Activated CD4-positive, alpha-beta T cell treated with anti-CD3 and anti-CD28 coated beads for 36 hours (primary cell): Measurements from ENCODE around the gene IGSF8. TPM values are rescaled to one million over a fixed set of nuclear protein-coding genes. Genes with fewer than 3 reads are reported as not detected.
"Not testable (repeated sequence)": the region's sequence is repeated elsewhere in the genome, so short reads cannot be mapped to it uniquely, and the experiment has no call there.

ENCODE experiments used
- ATAC-seq: fragments of 200-7000 bp; cut with Tn5 transposase; one replicate; pipeline ENCODE4 v1.10.0; 2021; ENCODE audit warnings: mild to moderate bottlenecking, moderate library complexity
- CTCF ChIA-PET: fragments of 350-600 bp; sonication (Branson Sonifier 250); formaldehyde crosslinking; loops from one replicate; lab custom pipeline; 2021; ENCODE audit warnings: antibody characterized with exemption; lab: Charles Lee
- POLR2A ChIA-PET: fragments of 350-600 bp; sonication (Branson Sonifier 250); formaldehyde crosslinking; loops from one replicate; lab custom pipeline; 2021; ENCODE audit warnings: antibody characterized with exemption, inconsistent platforms; lab: Charles Lee
- DNase-seq: peaks from one replicate; pipeline ENCODE4 v3.0.0-alpha.2; 2020
- H3K27ac Mint-ChIP-seq: one replicate; pipeline ENCODE4 v1.8.0; 2021; ENCODE audit warnings: mixed read lengths
- H3K27me3 Mint-ChIP-seq: one replicate; pipeline ENCODE4 v1.8.0; 2021; ENCODE audit warnings: mixed read lengths
- H3K36me3 Mint-ChIP-seq: one replicate; pipeline ENCODE4 v1.8.0; 2021; ENCODE audit warnings: low read depth, mixed read lengths
- H3K4me1 Mint-ChIP-seq: one replicate; pipeline ENCODE4 v1.8.0; 2021; ENCODE audit warnings: mixed read lengths
- H3K4me3 Mint-ChIP-seq: one replicate; pipeline ENCODE4 v1.8.0; 2021; ENCODE audit warnings: mild to moderate bottlenecking, moderate library complexity, mixed read lengths
- H3K9me3 Mint-ChIP-seq: one replicate; pipeline ENCODE4 v1.8.0; 2021; ENCODE audit warnings: low read depth, mixed read lengths
- intact Hi-C, 2 experiments: fragments of 100-400 bp; cut with DNase I in 1 of 2; cut with micrococcal nuclease in 1 of 2; formaldehyde crosslinking; loops; one replicate each; pipeline versions ENCODE4 v1.14.2 to v1.15.1; 2022 to 2024; cut with DNase I, micrococcal nuclease
- total RNA-seq, 2 experiments: library from RNA; stranded (reverse); gene quantifications; one replicate each; pipeline ENCODE4 v1.2.3, GENCODE V29; 2021

The IGSF8 gene
- total RNA-seq, 2 experiments from 2014 or later, result 29.2 to 33.8 TPM

DNA sequence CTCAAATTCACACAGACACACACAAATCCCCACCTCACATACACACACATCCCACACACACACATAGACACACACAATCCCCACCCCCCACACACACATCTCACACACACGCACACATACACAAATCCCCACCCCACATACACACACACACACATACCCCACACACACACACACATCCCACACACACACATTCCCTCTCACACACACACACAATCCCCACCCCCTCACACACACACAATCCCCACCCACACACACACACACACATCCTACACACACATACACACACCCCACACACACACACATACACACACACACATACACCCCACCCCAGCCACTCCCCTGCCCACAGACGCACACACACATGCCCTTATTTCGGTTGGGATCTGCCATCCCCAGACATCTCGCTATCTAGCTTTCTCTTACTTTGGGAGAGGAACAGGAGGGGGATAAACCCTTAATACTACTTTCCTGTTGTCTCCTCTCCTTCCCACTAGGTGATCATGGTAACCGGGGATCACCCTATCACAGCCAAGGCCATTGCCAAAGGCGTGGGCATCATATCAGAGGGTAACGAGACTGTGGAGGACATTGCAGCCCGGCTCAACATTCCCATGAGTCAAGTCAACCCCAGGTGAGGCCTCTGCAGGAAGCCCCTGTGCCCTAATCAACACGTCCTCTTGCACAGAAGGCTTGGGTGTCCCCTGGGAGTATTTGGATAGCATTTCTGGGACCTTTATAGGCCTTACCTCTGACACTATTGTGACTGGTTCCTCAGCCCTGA lies 35.8 kb upstream of the IGSF8 start:
- H3K4me3 Mint-ChIP-seq, result no peak overlapping the region
- H3K27ac Mint-ChIP-seq, result no peak overlapping the region
- ChIA-PET CTCF (no interaction called here), POLR2A (no interaction called here)
- ATAC-seq (no peak), DNase-seq (no peak)
- no peaks in the 10 kb centered on the region for H3K36me3 Mint-ChIP-seq
- peaks cover 2% of the 10 kb centered on the region for H3K27me3 Mint-ChIP-seq
- no peaks in the 10 kb centered on the region for H3K4me1 Mint-ChIP-seq
- H3K9me3 Mint-ChIP-seq, result no peaks in the 10 kb centered on the region
- intact Hi-C loops, result no loop called here

GRCh38 chr1:160131803-160132565 lies 33.6 kb upstream of the IGSF8 start:
- Mint-ChIP-seq H3K9me3 (no peaks in the 10 kb centered on the region), H3K27ac (no peak overlapping the region), H3K4me3 (no peak overlapping the region), H3K36me3 (no peaks in the 10 kb centered on the region), H3K4me1 (no peaks in the 10 kb centered on the region), H3K27me3 (peaks cover 2% of the 10 kb centered on the region)
- CTCF ChIA-PET, result interaction anchor here (0.7 to 1.1 kb wide), 4 partner anchors 12 to 261 kb away, joined by 3 to 4 read pairs (median 4); no protein-coding TSS in a partner anchor
- intact Hi-C loops, result no loop called here
- DNase-seq (no peak), ATAC-seq (no peak)
- POLR2A ChIA-PET, result interaction anchor here (0.7 kb wide), 1 partner anchor 94 kb away, joined by 3 read pairs; no protein-coding TSS in a partner anchor

DNA sequence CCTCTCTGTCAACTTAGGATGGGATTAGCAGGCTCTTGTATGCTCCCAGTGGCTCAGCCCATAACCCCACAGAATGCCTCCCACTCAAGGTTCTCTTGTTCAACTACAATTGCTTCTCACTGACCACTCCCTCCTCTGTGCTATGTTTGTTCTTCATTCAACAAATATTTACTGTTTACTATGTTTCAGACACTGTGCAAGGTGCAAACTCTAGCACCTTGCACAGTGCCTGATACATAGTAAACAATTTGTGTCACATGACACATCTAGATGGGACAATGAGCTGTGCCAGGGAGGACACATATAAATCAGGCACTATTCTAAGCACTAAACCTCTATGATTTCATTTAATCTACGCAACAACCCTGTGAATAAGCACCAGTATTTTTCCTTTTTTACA lies 32.5 kb upstream of the IGSF8 start:
- Mint-ChIP-seq H3K27me3 (peaks cover 2% of the 10 kb centered on the region), H3K4me3 (no peak overlapping the region), H3K27ac (no peak overlapping the region), H3K36me3 (no peaks in the 10 kb centered on the region), H3K9me3 (no peaks in the 10 kb centered on the region), H3K4me1 (no peaks in the 10 kb centered on the region)
- intact Hi-C loops, result no loop called here
- no peak for ATAC-seq
- POLR2A ChIA-PET, result interaction anchor here (0.7 kb wide), 1 partner anchor 93 kb away, joined by 3 read pairs; no protein-coding TSS in a partner anchor
- no peak for DNase-seq
- CTCF ChIA-PET, result no interaction called here

DNA sequence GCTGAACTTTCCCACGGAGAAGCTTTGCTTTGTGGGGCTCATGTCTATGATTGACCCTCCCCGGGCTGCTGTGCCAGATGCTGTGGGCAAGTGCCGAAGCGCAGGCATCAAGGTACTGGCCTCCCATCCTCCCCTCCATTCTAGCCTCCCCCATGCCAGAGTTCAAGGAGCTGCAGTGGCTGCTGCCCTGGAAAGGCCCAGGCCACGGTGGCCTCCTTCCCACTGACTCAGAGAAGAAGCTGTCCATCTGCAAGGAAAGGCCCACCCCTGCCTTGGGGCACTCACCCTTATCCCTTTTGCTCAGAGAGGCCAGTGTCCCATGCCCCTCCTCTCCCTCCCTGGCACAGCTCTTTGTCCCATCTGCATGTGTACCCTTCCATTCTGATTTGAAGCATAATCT lies 32.1 kb upstream of the IGSF8 start:
- POLR2A ChIA-PET, result no interaction called here
- CTCF ChIA-PET, result interaction anchor here (0.6 kb wide), 1 partner anchor 161 kb away, joined by 4 read pairs; no protein-coding TSS in a partner anchor
- no peaks in the 10 kb centered on the region for H3K9me3 Mint-ChIP-seq
- DNase-seq, result no peak
- no peak for ATAC-seq
- H3K36me3 Mint-ChIP-seq, result no peaks in the 10 kb centered on the region
- peaks cover 2% of the 10 kb centered on the region for H3K27me3 Mint-ChIP-seq
- H3K27ac Mint-ChIP-seq, result no peak overlapping the region
- no peaks in the 10 kb centered on the region for H3K4me1 Mint-ChIP-seq
- no peak overlapping the region for H3K4me3 Mint-ChIP-seq
- intact Hi-C loops, result no loop called here

GRCh38 chr1:160129966-160130365 lies 31.5 kb upstream of the IGSF8 start:
- ATAC-seq (no peak), DNase-seq (no peak)
- intact Hi-C loops, result no loop called here
- ChIA-PET CTCF (interaction anchor here (0.6 kb wide), 1 partner anchor 162 kb away, joined by 4 read pairs; no protein-coding TSS in a partner anchor), POLR2A (no interaction called here)
- H3K27me3 Mint-ChIP-seq, result peaks cover 2% of the 10 kb centered on the region
- H3K27ac Mint-ChIP-seq, result no peak overlapping the region
- H3K4me1 Mint-ChIP-seq, result no peaks in the 10 kb centered on the region
- H3K4me3 Mint-ChIP-seq, result no peak overlapping the region
- H3K9me3 Mint-ChIP-seq, result no peaks in the 10 kb centered on the region
- no peaks in the 10 kb centered on the region for H3K36me3 Mint-ChIP-seq

- intact Hi-C loops, result no loop called here
- DNase-seq (no peak), ATAC-seq (no peak)
- peaks cover 2% of the 10 kb centered on the region for H3K27me3 Mint-ChIP-seq
- no peak overlapping the region for H3K27ac Mint-ChIP-seq
- H3K9me3 Mint-ChIP-seq, result no peaks in the 10 kb centered on the region
- no peaks in the 10 kb centered on the region for H3K4me1 Mint-ChIP-seq
- H3K36me3 Mint-ChIP-seq, result no peaks in the 10 kb centered on the region
- POLR2A ChIA-PET, result no interaction called here
- CTCF ChIA-PET, result no interaction called here
- no peak overlapping the region for H3K4me3 Mint-ChIP-seq
These were observed 31.1 kb upstream of the IGSF8 start for GRCh38 chr1:160129558-160129957.

DNA sequence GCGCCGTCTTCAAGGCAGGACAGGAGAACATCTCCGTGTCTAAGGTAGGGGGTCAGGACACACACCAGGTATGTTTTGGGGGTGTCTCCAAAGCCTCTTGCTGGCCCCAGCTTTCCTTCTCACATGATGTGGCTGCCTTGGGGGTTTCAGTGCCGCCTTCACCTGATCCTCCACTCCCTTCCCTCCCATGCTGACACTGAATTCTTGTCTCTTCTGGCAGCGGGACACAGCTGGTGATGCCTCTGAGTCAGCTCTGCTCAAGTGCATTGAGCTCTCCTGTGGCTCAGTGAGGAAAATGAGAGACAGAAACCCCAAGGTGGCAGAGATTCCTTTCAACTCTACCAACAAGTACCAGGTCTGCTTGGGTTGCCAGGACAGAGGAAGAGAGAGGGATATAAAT lies 30.6 kb upstream of the IGSF8 start:
- Mint-ChIP-seq H3K27me3 (peaks cover 2% of the 10 kb centered on the region), H3K27ac (no peak overlapping the region), H3K4me3 (no peak overlapping the region), H3K36me3 (no peaks in the 10 kb centered on the region), H3K4me1 (no peaks in the 10 kb centered on the region), H3K9me3 (no peaks in the 10 kb centered on the region)
- ATAC-seq (no peak), DNase-seq (no peak)
- intact Hi-C loops, result no loop called here
- ChIA-PET CTCF (interaction anchor here (0.6 kb wide), 2 partner anchors 26 to 543 kb away, joined by 3 read pairs; no protein-coding TSS in a partner anchor), POLR2A (no interaction called here)

DNA sequence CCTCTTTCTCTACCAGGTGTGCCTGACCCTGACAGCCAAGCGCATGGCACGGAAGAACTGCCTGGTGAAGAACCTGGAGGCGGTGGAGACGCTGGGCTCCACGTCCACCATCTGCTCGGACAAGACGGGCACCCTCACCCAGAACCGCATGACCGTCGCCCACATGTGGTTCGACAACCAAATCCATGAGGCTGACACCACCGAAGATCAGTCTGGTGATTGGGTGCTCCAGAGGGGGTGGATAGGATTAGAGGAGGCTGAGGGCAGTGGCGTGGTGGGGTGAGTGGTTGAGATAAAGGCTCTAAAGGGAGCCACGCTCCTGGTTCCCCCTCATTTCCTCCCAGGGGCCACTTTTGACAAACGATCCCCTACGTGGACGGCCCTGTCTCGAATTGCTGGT lies 30.2 kb upstream of the IGSF8 start:
- Mint-ChIP-seq H3K27me3 (peaks cover 2% of the 10 kb centered on the region), H3K27ac (no peak overlapping the region), H3K4me1 (no peaks in the 10 kb centered on the region), H3K36me3 (no peaks in the 10 kb centered on the region), H3K4me3 (no peak overlapping the region), H3K9me3 (no peaks in the 10 kb centered on the region)
- DNase-seq (no peak), ATAC-seq (no peak)
- CTCF ChIA-PET, result interaction anchor here (0.6 to 1.0 kb wide), 3 partner anchors 25 to 544 kb away, joined by 3 to 6 read pairs (median 3); no protein-coding TSS in a partner anchor
- intact Hi-C loops, result no loop called here
- POLR2A ChIA-PET, result no interaction called here

DNA sequence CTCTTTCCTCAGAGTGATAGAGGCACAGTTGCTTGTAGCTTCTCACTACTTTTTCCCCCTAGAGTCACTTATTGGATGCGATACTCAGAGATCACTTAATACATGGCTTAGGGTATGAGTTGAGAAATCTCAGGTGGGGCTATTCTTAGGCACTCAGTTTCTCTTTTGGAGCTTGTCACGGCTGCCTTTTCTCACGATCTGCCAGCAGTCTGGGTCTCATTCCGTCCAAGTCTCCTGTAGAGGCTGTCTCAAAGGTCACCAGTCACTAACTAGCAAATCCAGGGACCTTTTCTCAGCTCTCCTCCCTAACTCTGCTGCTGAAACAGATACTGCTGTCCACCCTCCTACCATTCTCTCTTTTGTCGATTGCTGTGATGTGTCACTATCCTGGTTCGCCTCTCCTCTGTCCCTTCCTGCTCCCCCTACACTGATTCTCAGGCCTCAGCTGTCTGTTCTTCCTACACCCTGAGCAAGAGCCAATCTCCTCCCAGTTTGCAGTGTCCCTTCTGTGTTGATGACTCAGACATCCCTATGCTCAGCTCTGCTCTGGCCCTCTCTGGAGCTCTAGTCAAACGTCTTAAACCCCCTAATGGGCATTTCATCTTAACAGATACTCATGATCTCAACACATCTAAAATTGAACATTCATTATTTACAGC lies 29.6 kb upstream of the IGSF8 start:
- no peak for ATAC-seq
- ChIA-PET POLR2A (no interaction called here), CTCF (interaction anchor here (1.0 kb wide), 1 partner anchor 50 kb away, joined by 6 read pairs; no protein-coding TSS in a partner anchor)
- no peak overlapping the region for H3K27ac Mint-ChIP-seq
- DNase-seq, result no peak
- H3K36me3 Mint-ChIP-seq, result no peaks in the 10 kb centered on the region
- no peaks in the 10 kb centered on the region for H3K4me1 Mint-ChIP-seq
- peaks cover 2% of the 10 kb centered on the region for H3K27me3 Mint-ChIP-seq
- no peak overlapping the region for H3K4me3 Mint-ChIP-seq
- no peaks in the 10 kb centered on the region for H3K9me3 Mint-ChIP-seq
- intact Hi-C loops, result no loop called here

DNA sequence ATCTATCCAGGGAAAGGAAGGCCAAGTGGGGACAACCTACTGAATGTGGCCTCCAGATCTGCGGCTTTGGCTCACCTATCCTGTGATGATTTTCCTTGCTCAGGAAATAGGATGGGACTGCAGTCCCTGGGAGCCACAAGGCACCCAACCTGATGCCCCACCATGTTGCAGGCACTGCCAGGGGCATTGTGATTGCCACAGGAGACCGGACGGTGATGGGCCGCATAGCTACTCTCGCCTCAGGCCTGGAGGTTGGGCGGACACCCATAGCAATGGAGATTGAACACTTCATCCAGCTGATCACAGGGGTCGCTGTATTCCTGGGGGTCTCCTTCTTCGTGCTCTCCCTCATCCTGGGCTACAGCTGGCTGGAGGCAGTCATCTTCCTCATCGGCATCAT lies 29.0 kb upstream of the IGSF8 start:
- intact Hi-C loops, result no loop called here
- ATAC-seq, result no peak
- Mint-ChIP-seq H3K36me3 (no peaks in the 10 kb centered on the region), H3K4me1 (no peaks in the 10 kb centered on the region), H3K27me3 (peaks cover 2% of the 10 kb centered on the region), H3K27ac (no peak overlapping the region), H3K4me3 (no peak overlapping the region), H3K9me3 (no peaks in the 10 kb centered on the region)
- no peak for DNase-seq
- ChIA-PET POLR2A (no interaction called here), CTCF (interaction anchor here (0.7 kb wide), 1 partner anchor 250 kb away, joined by 3 read pairs; no protein-coding TSS in a partner anchor)

DNA sequence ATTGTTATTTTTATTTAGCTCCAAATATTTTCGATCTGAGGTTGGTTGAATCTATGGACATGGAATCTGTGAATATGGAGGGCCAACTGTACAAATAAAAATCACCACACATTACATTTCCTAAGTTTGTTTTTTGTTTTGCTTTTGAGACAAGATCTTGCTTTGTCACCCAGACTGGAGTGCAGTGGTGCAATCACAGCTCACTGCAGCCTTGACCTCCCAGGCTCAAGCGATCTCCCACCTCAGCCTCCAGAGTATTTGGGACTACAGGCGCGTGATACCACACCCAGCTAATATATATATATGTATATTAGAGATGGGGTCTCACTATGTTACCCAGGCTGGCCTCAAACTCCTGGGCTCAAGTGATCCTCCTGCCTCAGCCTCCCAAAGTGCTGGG lies 27.9 kb upstream of the IGSF8 start:
- DNase-seq, H3K4me1 Mint-ChIP-seq, H3K4me3 Mint-ChIP-seq, H3K9me3 Mint-ChIP-seq, intact Hi-C loops, H3K27me3 Mint-ChIP-seq, H3K27ac Mint-ChIP-seq, H3K36me3 Mint-ChIP-seq, POLR2A ChIA-PET, CTCF ChIA-PET, ATAC-seq: not testable (repeated sequence)
